Femur (tissue), 1 donor: ENCODE results near the gene HSD11B2.

Experiments used
- DNase-seq: peaks from one replicate; pipeline ENCODE4 v3.0.0-alpha.2; 2017

Gene HSD11B2

DNA sequence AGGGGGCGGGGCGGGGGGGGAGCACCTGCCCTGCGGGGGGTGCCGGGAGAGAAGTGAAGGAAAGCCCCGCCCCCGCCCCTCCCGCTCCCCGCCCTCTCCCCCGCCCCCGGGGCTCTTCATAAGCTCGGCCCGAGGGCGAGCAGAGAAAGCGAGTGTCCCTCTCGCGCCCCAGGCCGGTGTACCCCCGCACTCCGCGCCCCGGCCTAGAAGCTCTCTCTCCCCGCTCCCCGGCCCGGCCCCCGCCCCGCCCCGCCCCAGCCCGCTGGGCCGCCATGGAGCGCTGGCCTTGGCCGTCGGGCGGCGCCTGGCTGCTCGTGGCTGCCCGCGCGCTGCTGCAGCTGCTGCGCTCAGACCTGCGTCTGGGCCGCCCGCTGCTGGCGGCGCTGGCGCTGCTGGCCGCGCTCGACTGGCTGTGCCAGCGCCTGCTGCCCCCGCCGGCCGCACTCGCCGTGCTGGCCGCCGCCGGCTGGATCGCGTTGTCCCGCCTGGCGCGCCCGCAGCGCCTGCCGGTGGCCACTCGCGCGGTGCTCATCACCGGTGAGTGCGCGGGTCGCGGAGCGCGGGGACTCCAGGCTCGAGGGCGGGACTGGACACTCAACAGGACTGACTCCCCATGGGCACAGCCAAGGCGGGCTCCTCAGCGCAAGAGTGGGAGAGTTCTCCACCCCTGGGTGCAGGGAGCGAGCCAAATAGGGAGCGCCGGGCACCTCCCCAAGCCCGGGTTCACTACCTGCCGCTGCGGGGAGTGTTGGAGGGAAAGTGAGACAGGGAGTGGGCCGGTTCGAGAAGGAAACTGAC lies at the start of gene HSD11B2:
HSD11B2 (plus strand) TSS at position 145 of the 798 bp plus-strand sequence; CDS start at position 273, 128 bp downstream.
- peak; percentile 71 for DNase-seq

GRCh38 chr16:67383284-67383683 lies 47.6 kb upstream of the HSD11B2 start:
- DNase-seq = no peak

DNA sequence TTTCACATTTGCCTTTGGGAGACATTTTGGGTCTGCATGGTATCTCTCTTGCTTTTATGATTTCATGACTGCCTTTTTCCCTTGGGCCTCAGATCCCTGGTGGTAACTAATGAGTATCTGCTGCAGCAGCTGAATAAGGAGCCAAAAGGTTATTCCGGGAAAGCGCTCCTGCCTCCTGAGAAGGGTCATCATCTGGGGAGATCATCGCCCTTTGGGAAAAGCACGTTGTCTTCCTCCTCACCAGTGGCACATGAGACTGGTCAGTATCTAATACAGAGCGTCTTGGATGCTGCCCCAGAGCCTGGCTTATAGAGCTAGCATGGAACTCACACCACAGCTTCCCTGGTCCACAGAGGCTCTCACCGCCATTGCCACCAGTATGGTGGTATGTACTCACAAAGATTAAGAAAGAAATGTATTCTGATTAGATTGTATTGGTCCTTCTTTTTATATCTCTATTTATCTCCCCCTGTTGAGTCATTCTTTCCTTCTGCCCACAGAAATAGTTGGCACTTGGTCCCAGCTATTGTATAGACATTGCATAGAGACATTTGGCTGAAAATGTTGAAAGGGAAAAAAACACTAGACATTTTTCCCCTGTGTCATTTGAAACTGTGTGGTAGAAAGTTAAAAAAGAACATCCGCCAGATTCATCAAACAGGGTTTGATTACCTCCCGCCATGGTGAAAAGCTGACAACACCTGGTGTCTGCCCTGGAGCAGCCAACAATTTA lies 46.0 kb upstream of the HSD11B2 start:
- DNase-seq = no peak

DNA sequence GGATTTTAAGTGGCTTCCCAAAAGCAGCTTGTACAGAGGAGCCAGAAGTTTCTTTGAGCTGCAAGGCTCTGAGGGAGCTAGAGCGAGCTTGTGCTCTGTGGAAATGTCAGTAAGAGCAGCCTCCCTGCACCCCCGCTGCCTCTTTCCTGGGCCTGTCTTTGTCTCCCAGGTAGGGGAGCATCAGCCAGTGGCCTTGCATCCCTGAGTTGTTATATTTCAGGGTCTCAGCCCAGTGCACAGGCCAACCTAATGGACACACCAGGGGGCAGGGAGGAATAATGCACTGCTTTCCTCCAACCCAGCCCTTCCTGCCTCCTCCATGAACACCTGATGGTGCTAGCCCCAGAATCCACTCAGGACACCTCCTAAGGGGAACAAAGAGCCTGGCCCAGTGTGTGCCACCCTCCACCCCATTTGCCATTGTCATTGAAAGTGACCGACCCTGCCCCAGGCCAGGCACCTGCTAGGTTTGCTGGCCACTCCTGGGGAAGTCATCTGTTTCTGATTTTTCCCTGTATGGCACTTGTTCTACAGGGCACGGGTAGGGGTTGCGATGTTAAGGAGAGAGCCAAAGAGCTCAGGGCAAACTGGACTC lies 44.0 kb upstream of the HSD11B2 start:
- DNase-seq = no peak

DNA sequence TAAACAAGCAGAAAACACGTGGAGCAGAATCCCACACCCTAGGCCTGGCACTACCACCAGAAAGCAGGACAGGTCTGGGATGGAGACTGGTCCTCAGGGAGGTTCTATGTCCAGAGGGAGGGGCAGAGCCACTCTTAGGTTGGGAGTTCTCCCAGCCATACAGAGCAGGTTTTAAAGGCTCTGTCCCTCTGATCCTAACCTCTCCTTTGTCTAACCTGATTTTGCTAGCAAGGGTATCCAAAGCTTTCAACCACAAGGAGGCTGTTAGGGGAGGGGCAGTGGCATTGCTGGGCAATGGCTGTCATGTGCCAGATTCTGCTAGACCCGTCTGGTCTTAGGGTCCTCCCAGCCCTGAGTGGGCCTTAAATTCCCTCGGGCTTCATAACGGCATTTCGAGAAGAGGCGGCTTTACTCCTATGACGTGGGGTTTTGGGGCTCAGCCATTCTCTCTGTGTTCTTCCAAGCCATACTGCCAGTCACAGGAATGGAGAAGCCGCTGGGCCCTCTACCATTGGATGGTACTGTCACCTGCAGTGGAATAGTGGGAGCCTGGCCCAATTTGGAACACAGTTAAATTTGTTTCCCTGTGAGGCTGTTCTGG lies 43.3 kb upstream of the HSD11B2 start:
- no peak for DNase-seq

DNA sequence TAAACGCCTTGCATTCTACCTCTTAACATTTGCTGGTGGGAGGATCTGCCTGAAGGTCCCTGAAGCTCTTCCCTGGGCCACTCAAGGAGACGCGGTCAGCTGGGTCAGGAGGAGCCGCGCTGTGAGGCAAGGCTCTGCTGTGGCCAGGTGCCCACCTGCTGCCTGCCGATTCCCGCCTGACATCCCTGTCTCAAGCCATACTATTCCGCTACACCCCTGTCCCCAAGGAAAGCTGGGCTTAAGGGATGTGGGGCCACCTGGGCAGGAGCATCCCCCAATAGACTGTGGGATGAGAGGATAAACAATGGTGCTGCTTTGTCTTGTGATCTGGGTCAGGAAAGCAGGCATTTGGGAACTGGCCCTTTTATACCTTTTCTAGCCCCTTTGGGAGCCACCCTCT lies 42.7 kb upstream of the HSD11B2 start:
- DNase-seq = no peak

DNA sequence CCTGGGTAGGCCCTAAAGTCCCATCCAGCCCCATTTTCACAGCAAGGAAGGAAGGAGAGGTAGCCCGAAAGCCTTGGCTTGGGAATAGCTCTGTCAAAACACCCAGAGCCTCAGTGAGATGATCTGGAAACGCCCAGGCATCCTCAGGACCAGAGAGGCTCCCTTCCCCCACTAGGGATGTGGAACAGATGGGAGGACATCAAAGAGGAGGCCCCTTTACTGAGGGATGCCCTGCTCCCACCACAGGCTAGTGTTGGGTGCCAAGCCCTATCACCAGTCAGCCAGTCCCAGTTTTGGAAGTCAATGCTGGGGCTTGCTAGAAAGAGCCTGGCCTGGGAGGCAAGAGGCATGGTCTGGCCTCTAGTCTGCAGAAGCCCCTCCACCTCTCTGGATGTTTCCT lies 42.3 kb upstream of the HSD11B2 start:
- no peak for DNase-seq

DNA sequence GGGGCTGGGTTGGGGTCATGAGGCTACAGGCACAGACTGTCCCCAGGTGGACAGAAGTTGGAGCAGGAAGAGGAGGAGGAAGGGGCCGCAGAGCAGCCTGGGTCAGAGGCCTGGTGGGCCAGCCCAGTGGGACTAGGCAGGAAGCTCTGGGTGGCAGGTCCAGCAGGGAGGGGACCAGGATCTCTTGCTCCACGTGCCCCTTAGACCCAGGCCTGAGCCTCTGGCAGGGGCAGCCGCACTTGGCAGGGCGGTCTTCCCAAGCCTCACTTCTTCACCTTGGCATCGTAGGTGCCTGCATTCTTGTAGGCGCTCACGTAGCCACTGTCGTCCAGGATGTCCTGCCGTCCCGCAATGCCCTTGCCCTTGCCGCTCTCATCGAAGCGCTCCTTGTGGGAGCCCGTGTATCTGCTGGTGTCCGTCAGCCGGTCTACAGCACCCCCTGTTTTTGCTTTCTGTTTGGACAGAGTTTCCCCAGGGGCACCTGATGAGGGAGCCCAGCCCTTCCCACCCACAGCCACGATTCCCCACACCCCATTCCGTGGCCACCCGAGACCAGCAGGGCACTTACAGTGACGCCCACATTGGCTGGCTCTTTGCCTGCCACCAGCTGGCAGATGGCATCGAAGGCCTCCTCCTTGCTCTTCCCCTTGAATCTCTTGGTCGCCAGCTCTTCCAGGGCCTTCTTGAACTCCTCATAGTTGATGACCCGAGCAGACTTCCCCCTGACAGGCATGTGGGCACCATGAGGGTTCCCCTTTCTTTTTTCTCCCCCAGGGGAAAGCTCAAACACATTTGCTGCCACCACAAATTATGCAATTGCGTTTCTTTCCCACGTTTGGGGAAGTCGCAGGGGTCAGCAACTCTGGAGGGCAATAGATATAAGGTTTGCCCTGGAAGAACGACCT lies 40.8 kb upstream of the HSD11B2 start:
- DNase-seq = no peak

DNA sequence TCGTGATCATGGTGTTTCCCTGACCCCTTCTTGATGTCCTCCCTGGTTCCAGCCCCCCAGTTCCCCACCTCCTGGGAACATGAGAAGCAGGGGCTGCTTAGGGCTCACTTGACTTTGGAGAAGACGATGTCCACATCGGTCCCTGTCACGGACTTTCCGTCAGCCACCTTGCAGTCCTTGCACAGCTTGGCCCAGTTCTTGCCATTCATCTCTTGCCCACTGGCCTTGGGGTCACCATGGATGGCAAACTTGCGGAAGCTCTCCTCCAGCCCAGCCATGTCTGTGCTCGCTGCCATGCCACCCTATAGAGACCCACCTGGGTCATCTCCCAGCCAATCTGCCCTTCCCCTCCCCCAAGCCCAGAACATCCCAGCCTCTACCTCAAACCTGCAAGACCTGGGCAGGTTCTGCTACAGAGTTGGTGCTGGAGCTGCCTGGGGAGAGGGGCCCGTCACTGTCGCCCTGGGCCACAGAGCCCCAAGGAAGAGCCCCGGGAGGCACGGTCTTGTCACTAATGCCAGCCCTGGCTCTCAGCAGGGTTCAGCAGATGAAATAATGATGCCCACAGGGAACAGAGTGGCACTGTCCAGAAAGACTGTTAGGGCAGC lies 40.0 kb upstream of the HSD11B2 start:
- no peak for DNase-seq

DNA sequence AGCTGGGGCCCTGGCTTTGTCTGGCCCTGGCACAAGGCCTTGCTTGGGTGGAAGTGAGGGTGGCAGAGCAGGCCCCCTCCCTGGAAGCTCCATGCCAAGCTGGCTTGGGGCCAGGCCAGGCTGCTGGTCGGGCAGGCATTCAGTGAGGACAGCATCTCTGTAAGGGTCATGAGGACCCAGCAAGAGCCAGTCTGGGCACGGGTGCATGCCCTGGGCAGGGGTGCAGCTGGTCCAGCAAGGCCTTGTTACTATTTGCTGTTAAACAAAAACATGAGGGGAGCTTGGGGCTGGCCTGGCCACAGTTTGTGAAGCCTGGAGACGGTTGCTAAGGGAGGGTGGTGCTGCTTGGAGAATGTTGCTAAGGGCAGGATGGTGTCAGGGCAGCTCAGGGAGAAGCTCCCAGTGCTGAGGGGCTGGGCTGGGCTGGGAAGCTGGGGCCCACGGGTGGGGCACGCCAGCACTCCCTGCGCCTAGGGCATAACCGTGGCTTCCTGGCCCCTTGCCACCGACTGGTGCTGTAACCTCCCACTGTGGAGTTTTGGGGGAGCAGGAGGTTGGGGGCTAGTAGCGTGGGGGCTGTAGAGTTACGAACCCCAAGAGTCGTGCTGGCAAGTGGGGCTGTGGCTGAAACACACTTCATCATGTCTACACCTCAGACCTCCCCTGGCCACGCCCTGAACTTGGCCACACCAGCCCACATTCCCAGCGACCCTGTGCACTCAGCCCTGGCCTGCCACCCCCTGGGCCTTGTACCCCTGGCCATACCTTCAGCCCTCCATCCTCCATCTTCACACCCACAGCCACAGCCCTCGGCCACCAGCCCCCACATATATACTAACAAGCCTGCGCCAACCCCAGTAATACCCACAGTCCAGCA lies 39.3 kb upstream of the HSD11B2 start:
- DNase-seq = peak; percentile 70

GRCh38 chr16:67392301-67393059 lies 38.4 kb upstream of the HSD11B2 start:
- DNase-seq = no peak

GRCh38 chr16:67393111-67393787 lies 37.7 kb upstream of the HSD11B2 start, which contains the start of gene TPPP3:
Gene TPPP3 (minus strand): TSS chr16:67393498. CDS start chr16:67391111, 2,387 bp downstream.
- peak; percentile 94 for DNase-seq

DNA sequence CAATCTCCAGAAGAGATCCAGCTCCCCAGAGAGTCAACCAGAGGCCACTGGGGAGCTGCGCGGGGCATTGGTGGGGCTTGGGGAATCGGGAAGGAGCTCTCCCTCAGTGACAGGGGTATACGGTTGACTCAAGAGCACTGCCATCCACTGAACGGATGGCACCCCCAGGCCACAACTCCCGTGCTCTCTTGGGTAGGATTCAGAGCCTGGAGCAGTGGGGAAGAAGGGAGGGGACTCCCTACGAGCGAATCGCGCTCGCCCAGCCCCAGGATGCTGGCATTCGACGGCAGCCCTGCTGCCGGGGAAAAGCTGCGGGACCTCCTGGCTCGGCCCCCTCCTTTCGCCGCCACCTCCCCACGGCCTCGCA lies 37.1 kb upstream of the HSD11B2 start:
- DNase-seq = no peak

GRCh38 chr16:67394155-67395104 lies 36.5 kb upstream of the HSD11B2 start:
- DNase-seq = peak; percentile 56

DNA sequence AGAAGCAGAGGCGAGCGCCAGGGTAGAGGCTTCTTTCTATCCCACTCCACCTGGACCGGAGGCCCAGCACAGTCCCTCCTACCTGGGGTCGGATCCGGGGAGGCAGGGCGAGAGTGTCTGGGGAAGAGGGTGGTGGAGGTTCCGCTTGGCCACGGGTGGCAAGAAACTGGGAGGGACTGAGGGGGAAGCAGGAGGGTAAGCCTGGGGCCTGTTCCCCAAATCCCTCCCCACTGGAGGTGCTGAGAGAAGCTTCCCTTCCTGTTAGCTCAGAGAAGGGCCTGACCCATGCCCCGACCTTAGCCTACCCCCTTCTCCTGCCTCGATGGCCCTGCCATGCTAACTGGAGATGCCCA lies 35.8 kb upstream of the HSD11B2 start:
- DNase-seq = no peak

DNA sequence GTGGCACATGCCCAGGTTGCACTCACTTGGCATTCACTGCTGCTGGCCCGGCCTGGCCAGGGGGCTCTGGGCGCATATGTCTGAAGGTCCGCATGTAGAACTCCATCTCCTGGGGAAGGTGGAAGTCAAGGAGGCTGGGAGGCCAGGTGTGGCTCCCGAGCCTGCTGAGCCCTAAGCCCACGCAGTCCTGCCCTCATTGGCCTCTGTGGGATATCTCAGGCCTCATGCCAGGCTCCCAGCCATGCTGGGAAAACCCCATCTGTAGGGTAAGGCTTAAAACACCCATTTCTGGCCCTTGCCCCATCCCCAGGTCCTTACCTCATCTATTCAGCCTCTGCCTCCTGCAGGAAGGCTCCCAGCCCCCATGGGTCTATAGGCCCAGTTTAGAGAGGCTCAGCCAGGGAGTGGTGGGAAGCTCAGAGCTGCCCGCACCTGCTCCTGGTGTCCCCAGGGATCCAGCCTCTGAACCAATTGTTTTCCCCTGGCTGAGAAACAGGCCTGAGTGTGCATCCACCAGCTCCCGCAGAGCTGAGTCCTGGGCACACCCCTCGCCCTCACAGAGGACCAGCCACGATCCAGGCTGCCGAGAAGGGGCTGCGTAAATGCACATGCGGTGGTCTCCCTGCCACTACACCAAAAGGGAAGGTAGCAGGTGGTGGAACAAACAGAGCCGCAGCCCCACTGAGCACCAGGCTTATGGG lies 35.3 kb upstream of the HSD11B2 start:
- peak; percentile 54 for DNase-seq
